HepG2 (cell line): ENCODE measurements around the gene SELENOM.
"Not testable (repeated sequence)": the region's sequence is repeated elsewhere in the genome, so short reads cannot be mapped to it uniquely, and the experiment has no call there.

Experiments used
- CREM ChIP-seq, 2 experiments: sonication (generic) in 1 of 2; formaldehyde crosslinking in 1 of 2; IDR thresholded peaks; 2 replicates each; pipeline versions ENCODE4 v1.4.0 to v1.6.1; 2016 to 2020; ENCODE audit warnings: antibody characterized with exemption in 1 of 2, mild to moderate bottlenecking in 1 of 2, missing genetic modification reagents in 1 of 2
- REL ChIP-seq: sonication (generic); formaldehyde crosslinking; conservative IDR thresholded peaks from 2 replicates; pipeline ENCODE4 v1.8.0; 2022; ENCODE audit warnings: mild to moderate bottlenecking, missing genetic modification reagents, moderate library complexity
- TCF7 ChIP-seq: sonication (generic); IDR thresholded peaks from 2 replicates; pipeline ENCODE4 v1.6.1; 2016; ENCODE audit warnings: antibody characterized with exemption, low read depth
- ZNF20 ChIP-seq: sonication (generic); formaldehyde crosslinking; IDR thresholded peaks from 2 replicates; pipeline ENCODE4 v1.4.0; 2020; ENCODE audit warnings: mild to moderate bottlenecking, moderate library complexity, missing genetic modification reagents
- ZNF766 ChIP-seq: sonication (generic); formaldehyde crosslinking; IDR thresholded peaks from 2 replicates; pipeline ENCODE4 v1.5.0; 2020; ENCODE audit warnings: missing genetic modification reagents, borderline replicate concordance
- TF ChIP-seq, protein P1 (sequence below): sonication (generic); formaldehyde crosslinking; IDR thresholded peaks from 2 replicates; pipeline ENCODE4 v1.4.0; 2020; ENCODE audit warnings: missing genetic modification reagents
- TF ChIP-seq, protein P2 (sequence below): sonication (generic); formaldehyde crosslinking; IDR thresholded peaks from 2 replicates; pipeline ENCODE4 v1.5.0; 2020; ENCODE audit warnings: mild to moderate bottlenecking, missing genetic modification reagents
- TF ChIP-seq, protein P3 (sequence below): sonication (generic); formaldehyde crosslinking; IDR thresholded peaks from 2 replicates; pipeline ENCODE4 v1.4.0; 2020; ENCODE audit warnings: mild to moderate bottlenecking, missing genetic modification reagents
- TF ChIP-seq, protein P4 (sequence below): sonication (generic); formaldehyde crosslinking; IDR thresholded peaks from 2 replicates; pipeline ENCODE4 v1.5.0; 2020; ENCODE audit warnings: missing genetic modification reagents

DNA sequence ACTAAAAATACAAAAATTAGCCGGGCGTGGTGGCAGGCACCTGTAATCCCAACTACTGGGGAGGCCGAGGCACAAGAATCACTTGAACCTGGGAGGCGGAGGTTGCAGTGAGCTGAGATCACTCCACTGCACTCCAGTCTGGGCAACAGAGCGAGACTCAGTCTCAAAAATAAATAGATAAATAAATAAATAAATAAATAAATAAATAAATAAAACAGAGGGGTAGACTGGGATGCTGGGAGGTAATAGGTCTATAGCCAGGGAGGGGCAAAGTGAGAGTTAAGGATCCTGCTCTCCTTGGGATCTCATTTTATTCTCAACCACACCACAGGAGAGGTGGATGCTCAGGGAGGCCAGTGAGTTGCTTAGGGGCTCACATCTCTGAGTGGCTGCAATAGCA is 9.8 kb downstream of the SELENOM start:
- TF ChIP-seq ZNF20 (CRISPR knock-in tag); CREM (IDR thresholded peaks at IDR 0.05); CREM (CRISPR knock-in tag; IDR thresholded peaks at IDR 0.05); TCF7; ZNF766 (CRISPR knock-in tag); REL: not testable (repeated sequence)
- TF ChIP-seq, protein P1, sequence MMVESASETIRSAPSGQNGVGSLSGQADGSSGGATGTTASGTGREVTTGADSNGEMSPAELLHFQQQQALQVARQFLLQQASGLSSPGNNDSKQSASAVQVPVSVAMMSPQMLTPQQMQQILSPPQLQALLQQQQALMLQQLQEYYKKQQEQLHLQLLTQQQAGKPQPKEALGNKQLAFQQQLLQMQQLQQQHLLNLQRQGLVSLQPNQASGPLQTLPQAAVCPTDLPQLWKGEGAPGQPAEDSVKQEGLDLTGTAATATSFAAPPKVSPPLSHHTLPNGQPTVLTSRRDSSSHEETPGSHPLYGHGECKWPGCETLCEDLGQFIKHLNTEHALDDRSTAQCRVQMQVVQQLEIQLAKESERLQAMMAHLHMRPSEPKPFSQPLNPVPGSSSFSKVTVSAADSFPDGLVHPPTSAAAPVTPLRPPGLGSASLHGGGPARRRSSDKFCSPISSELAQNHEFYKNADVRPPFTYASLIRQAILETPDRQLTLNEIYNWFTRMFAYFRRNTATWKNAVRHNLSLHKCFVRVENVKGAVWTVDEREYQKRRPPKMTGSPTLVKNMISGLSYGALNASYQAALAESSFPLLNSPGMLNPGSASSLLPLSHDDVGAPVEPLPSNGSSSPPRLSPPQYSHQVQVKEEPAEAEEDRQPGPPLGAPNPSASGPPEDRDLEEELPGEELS: not testable (repeated sequence)
- TF ChIP-seq, protein P2, sequence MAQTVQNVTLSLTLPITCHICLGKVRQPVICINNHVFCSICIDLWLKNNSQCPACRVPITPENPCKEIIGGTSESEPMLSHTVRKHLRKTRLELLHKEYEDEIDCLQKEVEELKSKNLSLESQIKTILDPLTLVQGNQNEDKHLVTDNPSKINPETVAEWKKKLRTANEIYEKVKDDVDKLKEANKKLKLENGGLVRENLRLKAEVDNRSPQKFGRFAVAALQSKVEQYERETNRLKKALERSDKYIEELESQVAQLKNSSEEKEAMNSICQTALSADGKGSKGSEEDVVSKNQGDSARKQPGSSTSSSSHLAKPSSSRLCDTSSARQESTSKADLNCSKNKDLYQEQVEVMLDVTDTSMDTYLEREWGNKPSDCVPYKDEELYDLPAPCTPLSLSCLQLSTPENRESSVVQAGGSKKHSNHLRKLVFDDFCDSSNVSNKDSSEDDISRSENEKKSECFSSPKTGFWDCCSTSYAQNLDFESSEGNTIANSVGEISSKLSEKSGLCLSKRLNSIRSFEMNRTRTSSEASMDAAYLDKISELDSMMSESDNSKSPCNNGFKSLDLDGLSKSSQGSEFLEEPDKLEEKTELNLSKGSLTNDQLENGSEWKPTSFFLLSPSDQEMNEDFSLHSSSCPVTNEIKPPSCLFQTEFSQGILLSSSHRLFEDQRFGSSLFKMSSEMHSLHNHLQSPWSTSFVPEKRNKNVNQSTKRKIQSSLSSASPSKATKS (CRISPR knock-in tag): not testable (repeated sequence)
- TF ChIP-seq, protein P3, sequence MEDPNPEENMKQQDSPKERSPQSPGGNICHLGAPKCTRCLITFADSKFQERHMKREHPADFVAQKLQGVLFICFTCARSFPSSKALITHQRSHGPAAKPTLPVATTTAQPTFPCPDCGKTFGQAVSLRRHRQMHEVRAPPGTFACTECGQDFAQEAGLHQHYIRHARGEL (CRISPR knock-in tag): not testable (repeated sequence)
- TF ChIP-seq, protein P4, sequence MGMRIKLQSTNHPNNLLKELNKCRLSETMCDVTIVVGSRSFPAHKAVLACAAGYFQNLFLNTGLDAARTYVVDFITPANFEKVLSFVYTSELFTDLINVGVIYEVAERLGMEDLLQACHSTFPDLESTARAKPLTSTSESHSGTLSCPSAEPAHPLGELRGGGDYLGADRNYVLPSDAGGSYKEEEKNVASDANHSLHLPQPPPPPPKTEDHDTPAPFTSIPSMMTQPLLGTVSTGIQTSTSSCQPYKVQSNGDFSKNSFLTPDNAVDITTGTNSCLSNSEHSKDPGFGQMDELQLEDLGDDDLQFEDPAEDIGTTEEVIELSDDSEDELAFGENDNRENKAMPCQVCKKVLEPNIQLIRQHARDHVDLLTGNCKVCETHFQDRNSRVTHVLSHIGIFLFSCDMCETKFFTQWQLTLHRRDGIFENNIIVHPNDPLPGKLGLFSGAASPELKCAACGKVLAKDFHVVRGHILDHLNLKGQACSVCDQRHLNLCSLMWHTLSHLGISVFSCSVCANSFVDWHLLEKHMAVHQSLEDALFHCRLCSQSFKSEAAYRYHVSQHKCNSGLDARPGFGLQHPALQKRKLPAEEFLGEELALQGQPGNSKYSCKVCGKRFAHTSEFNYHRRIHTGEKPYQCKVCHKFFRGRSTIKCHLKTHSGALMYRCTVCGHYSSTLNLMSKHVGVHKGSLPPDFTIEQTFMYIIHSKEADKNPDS (CRISPR knock-in tag): not testable (repeated sequence)
